K562 (cell line): ENCODE data around the gene CORIN. TPM values are rescaled to one million over a fixed set of nuclear protein-coding genes. Genes with fewer than 3 reads are reported as not detected.
A peak's percentile ranks its signal among the peaks of the same experiment; 100 is the strongest.

Experiments used
- ADNP ChIP-seq: fragments of 200-800 bp; sonication (Bioruptor generic); IDR thresholded peaks from 2 replicates; pipeline ENCODE4 v1.6.1; 2016; ENCODE audit warnings: missing genetic modification characterization, missing compliant biosample characterization
- BHLHE40 ChIP-seq: IDR thresholded peaks from 2 replicates; pipeline ENCODE4 v1.6.1; 2011; ENCODE audit warnings: low read length, improper control_type of control experiment
- CTCF ChIP-seq, 3 experiments: IDR thresholded peaks in 2 of 3; conservative IDR thresholded peaks in 1 of 3; 2 replicates each; pipeline ENCODE4 v1.5.1; 2011 to 2012; ENCODE audit warnings: low read length in 3 of 3, mild to moderate bottlenecking in 3 of 3, control low read depth in 2 of 3, improper control_type of control experiment in 1 of 3, inconsistent platforms in 1 of 3, low read depth in 1 of 3, mixed read lengths in 1 of 3, moderate library complexity in 1 of 3; ENCODE audit not compliant: insufficient read depth in 2 of 3
- MEF2A ChIP-seq: IDR thresholded peaks from 2 replicates; pipeline ENCODE4 v1.6.1; 2011; ENCODE audit warnings: low read depth, mild to moderate bottlenecking, low read length, moderate library complexity; ENCODE audit not compliant: control insufficient read depth
- MYNN ChIP-seq, 2 experiments: sonication (generic); formaldehyde crosslinking in 1 of 2; IDR thresholded peaks; 2 replicates each; pipeline versions ENCODE4 v1.5.0 to v1.6.1; 2016 to 2020; ENCODE audit warnings: antibody characterized with exemption in 1 of 2, missing genetic modification reagents in 1 of 2
- NCOA6 ChIP-seq: fragments of 450-650 bp; IDR thresholded peaks from 2 replicates; pipeline ENCODE4 v1.6.1; 2017; ENCODE audit warnings: mild to moderate bottlenecking
- RAD21 ChIP-seq, 2 experiments: fragments of 250-450 bp in 1 of 2; fragments of 450-650 bp in 1 of 2; sonication (Bioruptor Pico) in 1 of 2; formaldehyde crosslinking in 1 of 2; IDR thresholded peaks in 1 of 2; conservative IDR thresholded peaks in 1 of 2; 2 replicates each; pipeline versions ENCODE4 v1.4.0 to v1.8.0; 2020 to 2022; ENCODE audit warnings: mild to moderate bottlenecking in 2 of 2, moderate library complexity in 1 of 2
- SMC3 ChIP-seq: conservative IDR thresholded peaks from 2 replicates; pipeline ENCODE4 v1.6.1; 2011; ENCODE audit warnings: low read depth, low read length, improper control_type of control experiment; ENCODE audit not compliant: insufficient read depth
- SNIP1 ChIP-seq: fragments of 450-650 bp; IDR thresholded peaks from 2 replicates; pipeline ENCODE4 v1.7.1; 2017; ENCODE audit warnings: low read depth, mild to moderate bottlenecking
- SP1 ChIP-seq: sonication (generic); formaldehyde crosslinking; IDR thresholded peaks from 2 replicates; pipeline ENCODE4 v1.8.1; 2022; ENCODE audit warnings: mild to moderate bottlenecking, missing genetic modification reagents
- ZNF3 ChIP-seq: fragments of 250-450 bp; sonication (Bioruptor Pico); IDR thresholded peaks from 2 replicates; pipeline ENCODE4 v1.5.0; 2021; ENCODE audit warnings: mild to moderate bottlenecking, moderate library complexity
- ZNF589 ChIP-seq: fragments of 200-800 bp; sonication (Bioruptor generic); IDR thresholded peaks from 2 replicates; pipeline ENCODE4 v1.6.1; 2016; ENCODE audit warnings: low read depth, missing genetic modification characterization, missing compliant biosample characterization
- ZNF592 ChIP-seq: fragments of 450-650 bp; IDR thresholded peaks from 2 replicates; pipeline ENCODE4 v1.6.1; 2017; ENCODE audit warnings: antibody characterized with exemption, mild to moderate bottlenecking
- polyA plus RNA-seq, 8 experiments: library from polyadenylated mRNA; depleted of rRNA in 4 of 8; stranded (reverse) in 5 of 8; unstranded in 3 of 8; fragments of >200 nt; fragmentation: Nextera tagmentation in 2 of 8; fragmentation: Illumina TruSeq in 1 of 8; extraction: Ambion mirVana in 2 of 8; extraction: Trizol in 1 of 8; gene quantifications; 2 replicates each; pipeline versions ENCODE4 v1.2.1 to v1.2.3, GENCODE V29; 2011 to 2014; ENCODE audit warnings: inconsistent platforms in 1 of 8, missing spikeins in 1 of 8
- total RNA-seq, 7 experiments: library from RNA; depleted of rRNA in 6 of 7; stranded (reverse); fragments of >200 nt in 6 of 7; fragmentation: Illumina TruSeq in 2 of 7; extraction: Trizol in 2 of 7; gene quantifications; 2 replicates each; pipeline versions ENCODE4 v1.2.1 to v1.2.3, GENCODE V29; 2011 to 2021; ENCODE audit warnings: low replicate concordance in 1 of 7
- TF ChIP-seq, protein P1 (sequence below): sonication (generic); formaldehyde crosslinking; IDR thresholded peaks from 2 replicates; pipeline ENCODE4 v1.5.0; 2020; ENCODE audit warnings: missing genetic modification reagents
- TF ChIP-seq, protein P2 (sequence below), 2 experiments: IDR thresholded peaks in 1 of 2; conservative IDR thresholded peaks in 1 of 2; 2 replicates each; pipeline ENCODE4 v1.6.1; 2016; ENCODE audit warnings: low read depth in 2 of 2, mild to moderate bottlenecking in 1 of 2, missing compliant biosample characterization in 1 of 2, missing genetic modification characterization in 1 of 2, moderate library complexity in 1 of 2

The CORIN gene
- total and polyA plus RNA-seq, 9 of the 15 experiments (the other 6 are each of a cell fraction or from before 2014, with no cell fraction given) = 0.04 to 0.31 (median 0.08) TPM; not detected in 4

GRCh38 chr4:47668810-47669408, 169.0 kb downstream of the CORIN start (continued):
- TF ChIP-seq ZNF592 (no peak), BHLHE40 (0 out of 2 replicates have a peak, but pooled peaks have one; percentile 12), ADNP (tag) (no peak), MYNN (IDR thresholded peaks at IDR 0.05) (no peak), MYNN (CRISPR knock-in tag; IDR thresholded peaks at IDR 0.05) (no peak), SMC3 (0 out of 2 replicates have a peak, but pooled peaks have one; percentile 25), SNIP1 (no peak), CTCF (IDR thresholded peaks at IDR 0.05 in 2 of 3, conservative IDR thresholded peaks at IDR 0.05 in 1 of 3; ENCODE audit: insufficient read depth in 2 of 3, low read depth in 1 of 3, low read length in 3 of 3) (peak; percentile 43 to 64 (median 62); a peak in 5 of 6 replicates), ZNF589 (CRISPR knock-in tag) (no peak), ZNF3 (CRISPR knock-in tag) (no peak), RAD21 (CRISPR knock-in tag; conservative IDR thresholded peaks at IDR 0.05 in 1 of 2, IDR thresholded peaks at IDR 0.05 in 1 of 2) (peak; percentile 50 to 57), SP1 (CRISPR knock-in tag) (no peak), MEF2A (no peak), NCOA6 (no peak)
- TF ChIP-seq, protein P1, sequence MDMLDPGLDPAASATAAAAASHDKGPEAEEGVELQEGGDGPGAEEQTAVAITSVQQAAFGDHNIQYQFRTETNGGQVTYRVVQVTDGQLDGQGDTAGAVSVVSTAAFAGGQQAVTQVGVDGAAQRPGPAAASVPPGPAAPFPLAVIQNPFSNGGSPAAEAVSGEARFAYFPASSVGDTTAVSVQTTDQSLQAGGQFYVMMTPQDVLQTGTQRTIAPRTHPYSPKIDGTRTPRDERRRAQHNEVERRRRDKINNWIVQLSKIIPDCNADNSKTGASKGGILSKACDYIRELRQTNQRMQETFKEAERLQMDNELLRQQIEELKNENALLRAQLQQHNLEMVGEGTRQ (CRISPR knock-in tag) = no peak
- TF ChIP-seq, protein P2, sequence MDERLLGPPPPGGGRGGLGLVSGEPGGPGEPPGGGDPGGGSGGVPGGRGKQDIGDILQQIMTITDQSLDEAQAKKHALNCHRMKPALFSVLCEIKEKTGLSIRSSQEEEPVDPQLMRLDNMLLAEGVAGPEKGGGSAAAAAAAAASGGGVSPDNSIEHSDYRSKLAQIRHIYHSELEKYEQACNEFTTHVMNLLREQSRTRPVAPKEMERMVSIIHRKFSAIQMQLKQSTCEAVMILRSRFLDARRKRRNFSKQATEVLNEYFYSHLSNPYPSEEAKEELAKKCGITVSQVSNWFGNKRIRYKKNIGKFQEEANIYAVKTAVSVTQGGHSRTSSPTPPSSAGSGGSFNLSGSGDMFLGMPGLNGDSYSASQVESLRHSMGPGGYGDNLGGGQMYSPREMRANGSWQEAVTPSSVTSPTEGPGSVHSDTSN (CRISPR knock-in tag; IDR thresholded peaks at IDR 0.05; ENCODE audit: low read depth) = no peak
- TF ChIP-seq, protein P2 (tag; conservative IDR thresholded peaks at IDR 0.05; ENCODE audit: low read depth) = peak; percentile 78
